Stomach (tissue), 19 donors: ENCODE data around the gene MAGEC3. TPM values are rescaled to one million over a fixed set of nuclear protein-coding genes. Genes with fewer than 3 reads are reported as not detected.

Source experiments
- DNase-seq, 2 donors: peaks; one replicate each; pipeline versions ENCODE4 v3.0.0 to v3.0.0-alpha.2; 2013 to 2019
- H3K27ac ChIP-seq, 5 donors: fragments of 200-600 bp in 4 of 5; sonication (generic) in 4 of 5; one replicate each; pipeline ENCODE4 v1.5.1; 2013 to 2019; ENCODE audit warnings: mild to moderate bottlenecking in 1 of 5, moderate library complexity in 1 of 5
- H3K27me3 ChIP-seq, 3 donors: fragments of 200-600 bp; sonication (generic); one replicate each; pipeline ENCODE4 v1.5.1; 2017 to 2019; ENCODE audit warnings: mixed run types in 1 of 3
- H3K36me3 ChIP-seq, 4 donors: fragments of 200-600 bp; sonication (generic); 1 replicate in 3 of 4; 2 replicates in 1 of 4; pipeline ENCODE4 v1.5.1; 2016 to 2019
- H3K4me1 ChIP-seq, 4 donors: fragments of 200-600 bp; sonication (generic); one replicate each; pipeline ENCODE4 v1.5.1; 2016 to 2019
- H3K4me3 ChIP-seq, 4 donors: fragments of 200-600 bp; sonication (generic) in 3 of 4; one replicate each; pipeline ENCODE4 v1.5.1; 2016 to 2019; ENCODE audit warnings: mild to moderate bottlenecking in 1 of 4
- H3K9me3 ChIP-seq, 4 donors: fragments of 200-600 bp; sonication (generic); one replicate each; pipeline ENCODE4 v1.5.1; 2016 to 2019
- CTCF ChIP-seq, 7 experiments: fragments of 450-650 bp in 4 of 7; fragments of 200-600 bp in 3 of 7; sonication (generic) in 3 of 7; IDR thresholded peaks; one replicate each; pipeline ENCODE4 v1.5.1; 2016 to 2019; ENCODE audit warnings: antibody characterized with exemption in 7 of 7, control low read depth in 2 of 7, mild to moderate bottlenecking in 1 of 7
- EP300 ChIP-seq: sonication (generic); formaldehyde crosslinking; IDR thresholded peaks from one replicate; pipeline ENCODE4 v1.6.1; 2017; ENCODE audit warnings: antibody characterized with exemption
- POLR2A ChIP-seq, 4 donors: fragments of 450-650 bp; IDR thresholded peaks; one replicate each; pipeline ENCODE4 v1.6.1; 2016; ENCODE audit warnings: antibody characterized with exemption in 4 of 4, control low read depth in 2 of 4, mild to moderate bottlenecking in 1 of 4, moderate library complexity in 1 of 4
- POLR2AphosphoS5 ChIP-seq, 3 donors: sonication (generic); formaldehyde crosslinking; IDR thresholded peaks; one replicate each; pipeline ENCODE4 v1.6.1; 2016; ENCODE audit warnings: antibody characterized with exemption in 3 of 3
- WGBS, 5 donors: extraction: QIAGEN DNeasy Blood & Tissue Kit in 3 of 5; methylation state at CpG; one replicate each; pipeline versions ENCODE4 v1.1.5 to v1.1.7; 2013 to 2018; 5-methylcytosine and 5-hydroxymethylcytosine counted together
- intact Hi-C: fragments of 100-400 bp; cut with DNase I; formaldehyde crosslinking; loops from one replicate; pipeline ENCODE4 v1.15.1; 2023; ENCODE audit warnings: low total_unique reads
- long read RNA-seq, 10 donors: transcript quantifications; one replicate each; lab custom pipeline, GENCODE V29; 2026
- polyA plus RNA-seq, 3 donors: library from polyadenylated mRNA; stranded (reverse); fragments of 200-250 nt; gene quantifications; one replicate each; pipeline ENCODE4 v1.2.3, GENCODE V29; 2013
- total RNA-seq, 5 donors: library from RNA; depleted of rRNA; stranded (reverse); fragments of >200 nt; gene quantifications; one replicate each; pipeline versions ENCODE4 v1.1.0 to v1.2.3, GENCODE V29; 2014 to 2016
- donor health status: healthy with polysubstance abuse.
- donor health status: Bipolar disorder and iron deficiency.
- donor health status: healthy.

MAGEC3 gene
- total RNA-seq (not detected), polyA plus RNA-seq (not detected)
- long read RNA-seq, donor 1 = 0 reads
- long read RNA-seq, donor 2 = 0 reads
- long read RNA-seq, donor 3 = 0 reads
- long read RNA-seq, donor 4 = 0 reads
- long read RNA-seq, donor 5 = 0 reads
- long read RNA-seq, donor 6 = 0 reads
- long read RNA-seq, donor 7 = 0 reads
- long read RNA-seq, donor 8 = 0 reads
- long read RNA-seq, donor 9 = 0 reads
- long read RNA-seq, donor 10 = 0 reads

- Histone ChIP-seq H3K36me3 (no peaks in the 10 kb centered on the region), H3K9me3 (peaks cover 0 to 16% (median 6%) of the 10 kb centered on the region in 4 donors), H3K27me3 (no peaks in the 10 kb centered on the region), H3K4me3 (no peak within 1 kb of the TSS), H3K27ac (no peak within 1 kb of the TSS), H3K4me1 (no peaks in the 10 kb centered on the region)
- intact Hi-C loops = no loop called here
- TF ChIP-seq EP300 (no peak), POLR2A (IDR thresholded peaks at IDR 0.05) (no peak), CTCF (IDR thresholded peaks at IDR 0.05) (no peak), POLR2AphosphoS5 (IDR thresholded peaks at IDR 0.05) (no peak)
- DNase-seq = no peak
- WGBS, 5 donors = 77 to 94% (median 89%) methylated on average over 2 of the region's 2 CpGs
These were observed at the start of gene MAGEC3 for GRCh38 chrX:141838016-141838415. TSS of gene MAGEC3 (plus strand) at chrX:141838316. CDS start at chrX:141838316, 0 bp downstream.

GRCh38 chrX:141791856-141792255, 46.3 kb upstream of the MAGEC3 start:
- DNase-seq = no peak
- intact Hi-C loops = no loop called here
- Histone ChIP-seq H3K27me3 (no peaks in the 10 kb centered on the region), H3K36me3 (no peaks in the 10 kb centered on the region), H3K9me3 (no peaks in the 10 kb centered on the region), H3K4me3 (no peak overlapping the region), H3K4me1 (no peaks in the 10 kb centered on the region), H3K27ac (no peak overlapping the region)
- TF ChIP-seq POLR2AphosphoS5 (IDR thresholded peaks at IDR 0.05) = no peak
- TF ChIP-seq EP300 = no peak
- no peak for TF ChIP-seq CTCF (IDR thresholded peaks at IDR 0.05)
- no peak for TF ChIP-seq POLR2A (IDR thresholded peaks at IDR 0.05)
- 79 to 90% (median 87%) methylated on average over 2 of the region's 2 CpGs for WGBS, 5 donors

- WGBS, 5 donors = 30 to 68% (median 44%) methylated on average over 1 of the region's 1 CpG
- Histone ChIP-seq H3K27ac (no peak overlapping the region), H3K4me1 (peaks cover 0 to 11% (median 0%) of the 10 kb centered on the region in 4 donors), H3K36me3 (no peaks in the 10 kb centered on the region), H3K9me3 (no peaks in the 10 kb centered on the region), H3K27me3 (no peaks in the 10 kb centered on the region), H3K4me3 (no peak overlapping the region)
- no peak for TF ChIP-seq CTCF (IDR thresholded peaks at IDR 0.05)
- TF ChIP-seq POLR2A (IDR thresholded peaks at IDR 0.05) = no peak
- TF ChIP-seq EP300 = no peak
- no peak for TF ChIP-seq POLR2AphosphoS5 (IDR thresholded peaks at IDR 0.05)
- DNase-seq = no peak
- intact Hi-C loops = no loop called here
These were observed 26.7 kb upstream of the MAGEC3 start for GRCh38 chrX:141811438-141811837.

- no peak overlapping the region for H3K4me3 ChIP-seq
- peak overlapping the region; percentile 11 to 82 (median 43) for H3K27ac ChIP-seq
- H3K9me3 ChIP-seq = no peaks in the 10 kb centered on the region
- TF ChIP-seq POLR2A (IDR thresholded peaks at IDR 0.05) (no peak), EP300 (no peak), CTCF (IDR thresholded peaks at IDR 0.05) (no peak), POLR2AphosphoS5 (IDR thresholded peaks at IDR 0.05) (no peak)
- peaks cover 0 to 11% (median 0%) of the 10 kb centered on the region in 4 donors for H3K4me1 ChIP-seq
- DNase-seq = peak; percentile 68 to 84
- intact Hi-C loops = no loop called here
- no peaks in the 10 kb centered on the region for H3K27me3 ChIP-seq
- no peaks in the 10 kb centered on the region for H3K36me3 ChIP-seq
- WGBS, 5 donors = 0 to 36% (median 24%) methylated on average over 1 to 2 of the region's 2 CpGs
These were observed 23.8 kb upstream of the MAGEC3 start for GRCh38 chrX:141814213-141814857.
